Fibroblast of lung (primary cell): ENCODE data around the gene LDLRAD4. TPM values are rescaled to one million over a fixed set of nuclear protein-coding genes. Genes with fewer than 3 reads are reported as not detected.

Experiments
- DNase-seq, 2 donors: peaks; one replicate each; pipeline versions ENCODE4 v3.0.0 to v3.0.0-alpha.2; 2010; ENCODE audit warnings: low read depth in 2 of 2
- H2AFZ ChIP-seq: 2 replicates; pipeline ENCODE4 v1.5.1; 2012; ENCODE audit warnings: low read length, control low read depth, inconsistent platforms
- H3K27ac ChIP-seq: 2 replicates; pipeline ENCODE4 v1.5.1; 2011; ENCODE audit warnings: low read length, control low read depth; ENCODE audit not compliant: insufficient read depth
- H3K27me3 ChIP-seq: 2 replicates; pipeline ENCODE4 v1.5.1; 2011; ENCODE audit warnings: mild to moderate bottlenecking, low read length; ENCODE audit not compliant: control insufficient read depth, insufficient read depth
- H3K36me3 ChIP-seq: 2 replicates; pipeline ENCODE4 v1.5.1; 2011; ENCODE audit warnings: low read length; ENCODE audit not compliant: control insufficient read depth, insufficient read depth
- H3K4me1 ChIP-seq: 2 replicates; pipeline ENCODE4 v1.5.1; 2011; ENCODE audit warnings: low read length; ENCODE audit not compliant: control insufficient read depth, insufficient read depth; ENCODE audit errors: extremely low read depth
- H3K4me2 ChIP-seq: 2 replicates; pipeline ENCODE4 v1.5.1; 2011; ENCODE audit warnings: low read length, control low read depth; ENCODE audit not compliant: insufficient read depth; ENCODE audit errors: extremely low read depth
- H3K4me3 ChIP-seq, 4 experiments: fragments of 200-600 bp in 1 of 4; sonication (generic) in 1 of 4; replicated peaks in 1 of 4; 2 replicates each; pipeline ENCODE4 v1.5.1; 2011 to 2016; ENCODE audit warnings: low read length in 4 of 4, low read depth in 3 of 4, mild to moderate bottlenecking in 3 of 4, control low read depth in 2 of 4, inconsistent platforms in 1 of 4, mixed read lengths in 1 of 4; ENCODE audit not compliant: insufficient read depth in 1 of 4; ENCODE audit errors: control extremely low read depth in 1 of 4
- H3K79me2 ChIP-seq: 2 replicates; pipeline ENCODE4 v1.5.1; 2012; ENCODE audit warnings: mild to moderate bottlenecking, low read length, inconsistent platforms; ENCODE audit not compliant: control insufficient read depth, insufficient read depth
- H3K9ac ChIP-seq: 2 replicates; pipeline ENCODE4 v1.5.1; 2011; ENCODE audit warnings: mild to moderate bottlenecking, low read length, control low read depth; ENCODE audit not compliant: insufficient read depth
- H3K9me3 ChIP-seq: 2 replicates; pipeline ENCODE4 v1.5.1; 2012; ENCODE audit warnings: low read depth, low read length; ENCODE audit not compliant: control insufficient read depth, insufficient read depth
- H4K20me1 ChIP-seq: 2 replicates; pipeline ENCODE4 v1.5.1; 2011; ENCODE audit warnings: low read length; ENCODE audit not compliant: control insufficient read depth, insufficient read depth; ENCODE audit errors: extremely low read depth
- EZH2 ChIP-seq: IDR thresholded peaks from 2 replicates; pipeline ENCODE4 v1.5.1; 2012; ENCODE audit warnings: low read length, control low read depth, mild to moderate bottlenecking; ENCODE audit errors: missing control alignments
- polyA plus RNA-seq, 2 donors: library from polyadenylated mRNA; depleted of rRNA in 1 of 2; stranded (reverse) in 1 of 2; unstranded in 1 of 2; fragments of >200 nt; gene quantifications; 2 replicates each; pipeline ENCODE4 v1.2.1, GENCODE V29; 2011 to 2012; ENCODE audit warnings: missing spikeins in 1 of 2
- total RNA-seq: library from RNA; depleted of rRNA; stranded (reverse); fragments of >200 nt; gene quantifications from 2 replicates; pipeline ENCODE4 v1.2.1, GENCODE V29; 2014
- TF ChIP-seq, protein P1 (sequence below), 2 donors: IDR thresholded peaks in 1 of 2; conservative IDR thresholded peaks in 1 of 2; 1 replicate in 1 of 2; 2 replicates in 1 of 2; pipeline ENCODE4 v1.5.1; 2011 to 2012; ENCODE audit warnings: low read length in 2 of 2, control low read depth in 1 of 2, inconsistent platforms in 1 of 2, low read depth in 1 of 2, mild to moderate bottlenecking in 1 of 2

LDLRAD4 gene
- total and polyA plus RNA-seq, 2 donors (not counting 1 experiment from before 2014, with no cell fraction given) = not detected

DNA sequence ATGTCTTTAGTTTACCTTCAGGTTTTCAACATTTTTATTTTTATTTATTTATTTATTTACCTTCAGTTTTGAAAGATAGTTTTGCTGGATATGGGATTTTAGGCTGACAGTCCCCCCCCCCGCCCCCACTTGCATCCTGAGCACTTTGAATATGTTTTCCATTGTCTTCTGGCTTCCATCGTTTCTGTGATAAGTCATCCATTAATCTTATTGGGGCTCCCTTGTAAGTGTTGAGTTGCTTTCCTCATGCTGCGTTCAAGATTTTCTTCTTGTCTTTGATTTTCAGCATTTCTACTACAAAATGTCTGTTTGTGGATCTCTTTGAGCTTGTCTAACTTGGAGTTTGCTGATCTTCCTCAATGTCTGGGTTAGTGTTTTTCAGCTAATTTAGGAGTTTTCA lies 19.4 kb upstream of the LDLRAD4 start:
- Histone ChIP-seq H3K9me3 (no peaks in the 10 kb centered on the region), H3K27me3 (no peaks in the 10 kb centered on the region), H3K9ac (no peak overlapping the region), H3K79me2 (no peaks in the 10 kb centered on the region), H3K4me3 (no peak overlapping the region), H3K27ac (no peak overlapping the region), H3K4me2 (no peak overlapping the region), H2AFZ (no peak overlapping the region), H3K4me1 (no peaks in the 10 kb centered on the region), H4K20me1 (no peaks in the 10 kb centered on the region), H3K36me3 (no peaks in the 10 kb centered on the region)
- no peak for DNase-seq
- TF ChIP-seq, protein P1, sequence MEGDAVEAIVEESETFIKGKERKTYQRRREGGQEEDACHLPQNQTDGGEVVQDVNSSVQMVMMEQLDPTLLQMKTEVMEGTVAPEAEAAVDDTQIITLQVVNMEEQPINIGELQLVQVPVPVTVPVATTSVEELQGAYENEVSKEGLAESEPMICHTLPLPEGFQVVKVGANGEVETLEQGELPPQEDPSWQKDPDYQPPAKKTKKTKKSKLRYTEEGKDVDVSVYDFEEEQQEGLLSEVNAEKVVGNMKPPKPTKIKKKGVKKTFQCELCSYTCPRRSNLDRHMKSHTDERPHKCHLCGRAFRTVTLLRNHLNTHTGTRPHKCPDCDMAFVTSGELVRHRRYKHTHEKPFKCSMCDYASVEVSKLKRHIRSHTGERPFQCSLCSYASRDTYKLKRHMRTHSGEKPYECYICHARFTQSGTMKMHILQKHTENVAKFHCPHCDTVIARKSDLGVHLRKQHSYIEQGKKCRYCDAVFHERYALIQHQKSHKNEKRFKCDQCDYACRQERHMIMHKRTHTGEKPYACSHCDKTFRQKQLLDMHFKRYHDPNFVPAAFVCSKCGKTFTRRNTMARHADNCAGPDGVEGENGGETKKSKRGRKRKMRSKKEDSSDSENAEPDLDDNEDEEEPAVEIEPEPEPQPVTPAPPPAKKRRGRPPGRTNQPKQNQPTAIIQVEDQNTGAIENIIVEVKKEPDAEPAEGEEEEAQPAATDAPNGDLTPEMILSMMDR (conservative IDR thresholded peaks at IDR 0.05 in 1 of 2, IDR thresholded peaks at IDR 0.05 in 1 of 2; ENCODE audit: low read depth in 1 of 2, low read length in 2 of 2) = no peak
- TF ChIP-seq EZH2 = no peak

DNA sequence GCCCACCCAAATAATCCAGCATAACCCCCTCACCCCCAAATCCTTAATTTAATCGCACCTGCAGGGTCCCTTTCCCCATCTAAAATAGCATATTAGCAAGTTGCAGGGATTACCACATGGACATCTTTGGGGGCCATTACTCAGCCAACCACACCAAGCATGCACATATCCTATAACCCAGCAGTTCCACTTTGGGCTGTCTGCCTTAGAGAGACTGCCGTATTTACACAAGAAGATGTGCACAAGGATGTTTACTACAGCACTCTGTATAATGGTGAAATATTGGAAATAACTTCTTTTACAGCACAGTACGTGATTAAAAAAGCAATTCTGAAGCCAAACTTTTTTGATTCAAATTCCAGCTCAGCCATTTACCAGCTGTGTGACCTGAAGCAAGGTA lies 17.3 kb upstream of the LDLRAD4 start:
- H3K79me2 ChIP-seq = no peaks in the 10 kb centered on the region
- H3K9ac ChIP-seq = no peak overlapping the region
- H4K20me1 ChIP-seq = no peaks in the 10 kb centered on the region
- H2AFZ ChIP-seq = no peak overlapping the region
- H3K36me3 ChIP-seq = no peaks in the 10 kb centered on the region
- no peaks in the 10 kb centered on the region for H3K27me3 ChIP-seq
- H3K4me3 ChIP-seq = no peak overlapping the region
- TF ChIP-seq EZH2 = no peak
- TF ChIP-seq, protein P1 (conservative IDR thresholded peaks at IDR 0.05 in 1 of 2, IDR thresholded peaks at IDR 0.05 in 1 of 2; ENCODE audit: low read depth in 1 of 2, low read length in 2 of 2) = no peak
- no peaks in the 10 kb centered on the region for H3K9me3 ChIP-seq
- no peak for DNase-seq
- no peaks in the 10 kb centered on the region for H3K4me1 ChIP-seq
- H3K4me2 ChIP-seq = no peak overlapping the region
- no peak overlapping the region for H3K27ac ChIP-seq

DNA sequence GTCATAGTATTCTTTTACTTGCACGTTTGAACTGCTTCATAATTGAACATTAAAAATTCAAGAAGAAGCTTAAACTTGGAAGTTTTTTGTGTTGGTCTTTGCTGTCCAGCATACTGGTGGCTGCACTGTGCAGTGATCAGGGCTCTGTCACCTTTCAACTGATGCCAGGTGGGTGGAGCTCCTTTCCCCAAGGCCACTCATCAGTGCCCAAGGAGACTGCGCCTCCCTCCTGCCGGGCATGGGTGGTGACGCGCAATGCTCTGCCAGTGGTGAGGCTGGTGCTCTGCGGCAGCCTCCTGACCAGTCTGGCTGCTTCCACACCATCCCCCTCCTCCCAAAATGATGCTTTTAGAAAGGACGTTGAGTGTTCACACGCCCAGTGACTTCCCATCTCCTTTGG lies 16.0 kb upstream of the LDLRAD4 start:
- no peak overlapping the region for H3K4me3 ChIP-seq
- no peaks in the 10 kb centered on the region for H4K20me1 ChIP-seq
- no peak for DNase-seq
- H3K9ac ChIP-seq = no peak overlapping the region
- no peaks in the 10 kb centered on the region for H3K4me1 ChIP-seq
- no peak overlapping the region for H3K4me2 ChIP-seq
- no peaks in the 10 kb centered on the region for H3K27me3 ChIP-seq
- no peaks in the 10 kb centered on the region for H3K36me3 ChIP-seq
- H2AFZ ChIP-seq = no peak overlapping the region
- H3K79me2 ChIP-seq = no peaks in the 10 kb centered on the region
- no peak overlapping the region for H3K27ac ChIP-seq
- TF ChIP-seq, protein P1 (conservative IDR thresholded peaks at IDR 0.05 in 1 of 2, IDR thresholded peaks at IDR 0.05 in 1 of 2; ENCODE audit: low read depth in 1 of 2, low read length in 2 of 2) = no peak
- TF ChIP-seq EZH2 = no peak
- H3K9me3 ChIP-seq = no peaks in the 10 kb centered on the region
